ENCODE results near the gene SKA2. TPM values are rescaled to one million over a fixed set of nuclear protein-coding genes. Genes with fewer than 3 reads are reported as not detected.

SKA2 gene
- total and polyA plus RNA-seq, 9 of the 15 experiments (the other 6 are each of a cell fraction or from before 2014, with no cell fraction given) = 58.1 to 183 (median 133) TPM

DNA sequence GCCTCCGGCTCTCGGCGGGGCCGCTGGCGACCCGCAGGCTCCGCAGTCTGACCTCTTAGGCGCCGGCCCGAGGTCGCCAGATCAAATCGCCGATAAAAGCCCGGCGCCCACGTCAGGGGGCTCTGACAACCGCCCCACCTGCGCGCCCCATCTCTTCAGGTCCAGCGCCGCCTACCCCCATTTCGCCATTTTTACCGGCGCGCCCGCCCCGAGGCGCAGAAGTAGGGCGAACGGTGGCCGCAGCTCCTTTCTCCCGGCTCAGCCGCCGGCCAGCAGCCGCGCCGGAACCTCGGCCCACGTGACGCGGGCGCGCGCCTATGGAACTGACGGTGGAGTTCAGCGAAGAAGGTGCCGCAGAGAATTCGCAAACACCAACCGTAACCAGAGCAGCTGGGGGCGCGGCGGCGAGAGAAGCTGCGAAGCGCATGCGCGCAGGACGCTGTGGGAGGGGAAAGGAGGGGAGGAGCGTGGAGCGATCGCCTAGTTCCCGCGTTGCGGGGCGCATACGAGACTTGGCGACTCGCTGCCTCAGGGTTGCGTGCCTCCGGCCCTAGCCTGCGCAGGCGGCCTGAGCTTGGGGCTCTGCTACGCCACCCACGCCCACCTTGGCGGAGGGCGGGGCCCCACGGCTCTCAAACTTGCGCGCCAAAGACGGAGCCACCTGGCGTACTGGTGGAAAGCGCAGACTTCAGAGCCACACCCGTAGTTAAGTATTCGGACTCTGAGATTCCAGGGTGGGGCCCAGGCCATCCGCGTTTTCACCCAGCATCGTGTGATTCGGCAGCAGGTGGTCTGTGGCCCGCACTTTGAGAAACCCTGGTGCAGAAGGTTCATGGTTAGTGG is 48.3 kb downstream of the SKA2 start, which contains the start of gene TRIM37 (continued):
- TF ChIP-seq, protein P1, sequence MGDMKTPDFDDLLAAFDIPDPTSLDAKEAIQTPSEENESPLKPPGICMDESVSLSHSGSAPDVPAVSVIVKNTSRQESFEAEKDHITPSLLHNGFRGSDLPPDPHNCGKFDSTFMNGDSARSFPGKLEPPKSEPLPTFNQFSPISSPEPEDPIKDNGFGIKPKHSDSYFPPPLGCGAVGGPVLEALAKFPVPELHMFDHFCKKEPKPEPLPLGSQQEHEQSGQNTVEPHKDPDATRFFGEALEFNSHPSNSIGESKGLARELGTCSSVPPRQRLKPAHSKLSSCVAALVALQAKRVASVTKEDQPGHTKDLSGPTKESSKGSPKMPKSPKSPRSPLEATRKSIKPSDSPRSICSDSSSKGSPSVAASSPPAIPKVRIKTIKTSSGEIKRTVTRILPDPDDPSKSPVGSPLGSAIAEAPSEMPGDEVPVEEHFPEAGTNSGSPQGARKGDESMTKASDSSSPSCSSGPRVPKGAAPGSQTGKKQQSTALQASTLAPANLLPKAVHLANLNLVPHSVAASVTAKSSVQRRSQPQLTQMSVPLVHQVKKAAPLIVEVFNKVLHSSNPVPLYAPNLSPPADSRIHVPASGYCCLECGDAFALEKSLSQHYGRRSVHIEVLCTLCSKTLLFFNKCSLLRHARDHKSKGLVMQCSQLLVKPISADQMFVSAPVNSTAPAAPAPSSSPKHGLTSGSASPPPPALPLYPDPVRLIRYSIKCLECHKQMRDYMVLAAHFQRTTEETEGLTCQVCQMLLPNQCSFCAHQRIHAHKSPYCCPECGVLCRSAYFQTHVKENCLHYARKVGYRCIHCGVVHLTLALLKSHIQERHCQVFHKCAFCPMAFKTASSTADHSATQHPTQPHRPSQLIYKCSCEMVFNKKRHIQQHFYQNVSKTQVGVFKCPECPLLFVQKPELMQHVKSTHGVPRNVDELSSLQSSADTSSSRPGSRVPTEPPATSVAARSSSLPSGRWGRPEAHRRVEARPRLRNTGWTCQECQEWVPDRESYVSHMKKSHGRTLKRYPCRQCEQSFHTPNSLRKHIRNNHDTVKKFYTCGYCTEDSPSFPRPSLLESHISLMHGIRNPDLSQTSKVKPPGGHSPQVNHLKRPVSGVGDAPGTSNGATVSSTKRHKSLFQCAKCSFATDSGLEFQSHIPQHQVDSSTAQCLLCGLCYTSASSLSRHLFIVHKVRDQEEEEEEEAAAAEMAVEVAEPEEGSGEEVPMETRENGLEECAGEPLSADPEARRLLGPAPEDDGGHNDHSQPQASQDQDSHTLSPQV (IDR thresholded peaks at IDR 0.05) = no peak; the same call in 1 of the 2 replicates
- peak; percentile 84 for TF ChIP-seq SMAD4 (CRISPR knock-in tag; conservative IDR thresholded peaks at IDR 0.05)
- TF ChIP-seq PRMT5 (CRISPR knock-in tag; IDR thresholded peaks at IDR 0.05) = no peak
- TF ChIP-seq FOXP1 (CRISPR knock-in tag; IDR thresholded peaks at IDR 0.05) = peak; percentile 97
- no peak for TF ChIP-seq STAT5A (IDR thresholded peaks at IDR 0.05; ENCODE audit: borderline replicate concordance, low read length)
- TF ChIP-seq, protein P2, sequence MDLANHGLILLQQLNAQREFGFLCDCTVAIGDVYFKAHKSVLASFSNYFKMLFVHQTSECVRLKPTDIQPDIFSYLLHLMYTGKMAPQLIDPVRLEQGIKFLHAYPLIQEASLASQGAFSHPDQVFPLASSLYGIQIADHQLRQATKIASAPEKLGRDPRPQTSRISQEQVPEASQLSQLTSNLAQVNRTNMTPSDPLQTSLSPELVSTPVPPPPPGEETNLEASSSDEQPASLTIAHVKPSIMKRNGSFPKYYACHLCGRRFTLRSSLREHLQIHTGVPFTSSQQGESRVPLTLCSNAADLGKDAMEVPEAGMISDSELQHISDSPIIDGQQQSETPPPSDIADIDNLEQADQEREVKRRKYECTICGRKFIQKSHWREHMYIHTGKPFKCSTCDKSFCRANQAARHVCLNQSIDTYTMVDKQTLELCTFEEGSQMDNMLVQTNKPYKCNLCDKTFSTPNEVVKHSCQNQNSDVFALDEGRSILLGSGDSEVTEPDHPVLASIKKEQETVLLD (IDR thresholded peaks at IDR 0.05) = peak; percentile 98
- TF ChIP-seq, protein P3, sequence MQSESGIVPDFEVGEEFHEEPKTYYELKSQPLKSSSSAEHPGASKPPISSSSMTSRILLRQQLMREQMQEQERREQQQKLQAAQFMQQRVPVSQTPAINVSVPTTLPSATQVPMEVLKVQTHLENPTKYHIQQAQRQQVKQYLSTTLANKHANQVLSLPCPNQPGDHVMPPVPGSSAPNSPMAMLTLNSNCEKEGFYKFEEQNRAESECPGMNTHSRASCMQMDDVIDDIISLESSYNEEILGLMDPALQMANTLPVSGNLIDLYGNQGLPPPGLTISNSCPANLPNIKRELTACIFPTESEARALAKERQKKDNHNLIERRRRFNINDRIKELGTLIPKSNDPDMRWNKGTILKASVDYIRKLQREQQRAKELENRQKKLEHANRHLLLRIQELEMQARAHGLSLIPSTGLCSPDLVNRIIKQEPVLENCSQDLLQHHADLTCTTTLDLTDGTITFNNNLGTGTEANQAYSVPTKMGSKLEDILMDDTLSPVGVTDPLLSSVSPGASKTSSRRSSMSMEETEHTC (IDR thresholded peaks at IDR 0.05) = peak; percentile 82
- no peak for TF ChIP-seq STAG1 (CRISPR knock-in tag; IDR thresholded peaks at IDR 0.05; ENCODE audit: borderline replicate concordance)
- no peak for TF ChIP-seq PTRF (tag; IDR thresholded peaks at IDR 0.05)
- peak; percentile 93; the same call in 1 of the 2 replicates for TF ChIP-seq E2F4 (CRISPR knock-in tag; IDR thresholded peaks at IDR 0.05; ENCODE audit: low read depth)
- TF ChIP-seq HMG20A (CRISPR knock-in tag; conservative IDR thresholded peaks at IDR 0.05) = no peak
- TF ChIP-seq TCF7 (IDR thresholded peaks at IDR 0.05; ENCODE audit: borderline replicate concordance) = 0 out of 2 replicates have a peak, but pooled peaks have one; percentile 45
- TF ChIP-seq CCAR2 (IDR thresholded peaks at IDR 0.05; ENCODE audit: low read depth, low read length) = no peak
- TF ChIP-seq, protein P4, sequence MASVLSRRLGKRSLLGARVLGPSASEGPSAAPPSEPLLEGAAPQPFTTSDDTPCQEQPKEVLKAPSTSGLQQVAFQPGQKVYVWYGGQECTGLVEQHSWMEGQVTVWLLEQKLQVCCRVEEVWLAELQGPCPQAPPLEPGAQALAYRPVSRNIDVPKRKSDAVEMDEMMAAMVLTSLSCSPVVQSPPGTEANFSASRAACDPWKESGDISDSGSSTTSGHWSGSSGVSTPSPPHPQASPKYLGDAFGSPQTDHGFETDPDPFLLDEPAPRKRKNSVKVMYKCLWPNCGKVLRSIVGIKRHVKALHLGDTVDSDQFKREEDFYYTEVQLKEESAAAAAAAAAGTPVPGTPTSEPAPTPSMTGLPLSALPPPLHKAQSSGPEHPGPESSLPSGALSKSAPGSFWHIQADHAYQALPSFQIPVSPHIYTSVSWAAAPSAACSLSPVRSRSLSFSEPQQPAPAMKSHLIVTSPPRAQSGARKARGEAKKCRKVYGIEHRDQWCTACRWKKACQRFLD (CRISPR knock-in tag; IDR thresholded peaks at IDR 0.05) = peak; percentile 31; the same call in 1 of the 2 replicates
- no peak for TF ChIP-seq ZNF384 (IDR thresholded peaks at IDR 0.05; ENCODE audit: low read depth, low read length)
- peak; percentile 79; the same call in 1 of the 2 replicates for TF ChIP-seq LCOR (CRISPR knock-in tag; IDR thresholded peaks at IDR 0.05)
- TF ChIP-seq FOXK2 (conservative IDR thresholded peaks at IDR 0.05 in 1 of 2, IDR thresholded peaks at IDR 0.05 in 1 of 2; ENCODE audit: low read depth in 2 of 2) = peak in 1 of 2 experiments; percentile 70; a peak in 2 of 4 replicates

All from K562 (cell line).